Stimulated activated CD4-positive, alpha-beta T cell treated with anti-CD3 and anti-CD28 coated beads, Interleukin-15, amount 100 ng/mL, for 24 hours (primary cell): ENCODE measurements around the gene ATM.
"Not testable (repeated sequence)": the region's sequence is repeated elsewhere in the genome, so short reads cannot be mapped to it uniquely, and the experiment has no call there.

ENCODE experiments used
- DNase-seq: peaks from one replicate; pipeline ENCODE4 v3.0.0-alpha.2; 2020

ATM gene

GRCh38 chr11:108388576-108388975 is 165.7 kb downstream of the ATM start:
- no peak for DNase-seq

GRCh38 chr11:108392353-108392752 is 169.5 kb downstream of the ATM start:
- DNase-seq: no peak

GRCh38 chr11:108393046-108393445 is 170.2 kb downstream of the ATM start:
- DNase-seq: no peak

GRCh38 chr11:108394744-108395284 is 171.9 kb downstream of the ATM start:
- DNase-seq: no peak

- not testable (repeated sequence) for DNase-seq
Measured at GRCh38 chr11:108396672-108397071, 173.8 kb downstream of the ATM start.

GRCh38 chr11:108398439-108398838 is 175.6 kb downstream of the ATM start:
- DNase-seq: no peak

- DNase-seq: no peak
Measured at GRCh38 chr11:108402241-108402640, 179.4 kb downstream of the ATM start.

- no peak for DNase-seq
Measured at GRCh38 chr11:108403052-108403451, 180.2 kb downstream of the ATM start.

GRCh38 chr11:108405706-108406105 is 182.8 kb downstream of the ATM start:
- DNase-seq: no peak

GRCh38 chr11:108414958-108415357 is 192.1 kb downstream of the ATM start:
- no peak for DNase-seq

- DNase-seq: peak; percentile 23
Measured at GRCh38 chr11:108417551-108417950, 194.7 kb downstream of the ATM start.
